ENCODE measurements around the gene BUD23.

DNA sequence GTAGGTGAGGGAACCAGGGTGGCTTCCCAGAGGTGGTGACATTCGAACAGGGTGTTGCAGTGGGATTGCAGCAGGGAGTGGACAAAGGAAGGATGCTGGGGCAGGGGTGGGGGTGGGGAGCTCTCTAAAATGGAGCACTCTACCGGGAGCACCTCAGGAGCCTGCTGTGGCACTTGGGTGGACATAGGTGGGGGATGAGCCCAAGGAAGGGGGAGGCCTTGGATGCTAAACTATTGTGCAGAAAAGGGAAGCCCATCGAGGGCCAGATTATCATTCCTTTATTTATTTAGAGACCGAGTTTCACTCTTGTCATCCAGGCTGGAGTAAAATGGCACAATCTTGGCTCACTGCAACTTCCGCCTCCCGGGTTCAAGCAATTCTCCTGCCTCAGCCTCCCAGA, 39.4 kb downstream of the BUD23 start:
- TF ChIP-seq, protein P1, sequence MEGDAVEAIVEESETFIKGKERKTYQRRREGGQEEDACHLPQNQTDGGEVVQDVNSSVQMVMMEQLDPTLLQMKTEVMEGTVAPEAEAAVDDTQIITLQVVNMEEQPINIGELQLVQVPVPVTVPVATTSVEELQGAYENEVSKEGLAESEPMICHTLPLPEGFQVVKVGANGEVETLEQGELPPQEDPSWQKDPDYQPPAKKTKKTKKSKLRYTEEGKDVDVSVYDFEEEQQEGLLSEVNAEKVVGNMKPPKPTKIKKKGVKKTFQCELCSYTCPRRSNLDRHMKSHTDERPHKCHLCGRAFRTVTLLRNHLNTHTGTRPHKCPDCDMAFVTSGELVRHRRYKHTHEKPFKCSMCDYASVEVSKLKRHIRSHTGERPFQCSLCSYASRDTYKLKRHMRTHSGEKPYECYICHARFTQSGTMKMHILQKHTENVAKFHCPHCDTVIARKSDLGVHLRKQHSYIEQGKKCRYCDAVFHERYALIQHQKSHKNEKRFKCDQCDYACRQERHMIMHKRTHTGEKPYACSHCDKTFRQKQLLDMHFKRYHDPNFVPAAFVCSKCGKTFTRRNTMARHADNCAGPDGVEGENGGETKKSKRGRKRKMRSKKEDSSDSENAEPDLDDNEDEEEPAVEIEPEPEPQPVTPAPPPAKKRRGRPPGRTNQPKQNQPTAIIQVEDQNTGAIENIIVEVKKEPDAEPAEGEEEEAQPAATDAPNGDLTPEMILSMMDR (IDR thresholded peaks at IDR 0.05; ENCODE audit: low read depth, low read length): no peak
- no peak for TF ChIP-seq POLR2A (IDR thresholded peaks at IDR 0.05; ENCODE audit: extremely low read depth, insufficient read length)
- TF ChIP-seq, protein P2, sequence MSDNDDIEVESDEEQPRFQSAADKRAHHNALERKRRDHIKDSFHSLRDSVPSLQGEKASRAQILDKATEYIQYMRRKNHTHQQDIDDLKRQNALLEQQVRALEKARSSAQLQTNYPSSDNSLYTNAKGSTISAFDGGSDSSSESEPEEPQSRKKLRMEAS (IDR thresholded peaks at IDR 0.05; ENCODE audit: low read depth, low read length): no peak

Measured in NB4 (cell line).